ENCODE results near the gene SPRR4.

DNA sequence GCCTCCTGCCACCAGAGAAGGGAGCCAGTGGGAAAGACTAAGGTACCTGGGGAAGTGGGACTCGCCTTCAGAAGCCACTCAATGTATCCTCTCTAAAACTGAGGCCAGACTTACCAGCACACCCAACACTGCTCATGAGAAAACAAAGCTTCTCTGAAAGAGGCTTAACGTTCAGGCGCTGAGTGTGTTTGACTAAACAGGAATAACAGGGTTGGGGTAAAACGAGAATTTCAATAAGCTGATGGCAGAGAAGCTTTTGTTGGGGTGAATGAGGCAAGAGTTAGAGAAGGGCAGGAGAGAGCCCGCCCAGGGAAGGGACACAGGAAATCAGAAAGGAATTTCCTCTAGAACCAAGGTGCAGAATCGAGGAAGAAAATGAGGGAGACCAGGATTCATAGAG is 29.4 kb downstream of the SPRR4 start:
- TF ChIP-seq, protein P1, sequence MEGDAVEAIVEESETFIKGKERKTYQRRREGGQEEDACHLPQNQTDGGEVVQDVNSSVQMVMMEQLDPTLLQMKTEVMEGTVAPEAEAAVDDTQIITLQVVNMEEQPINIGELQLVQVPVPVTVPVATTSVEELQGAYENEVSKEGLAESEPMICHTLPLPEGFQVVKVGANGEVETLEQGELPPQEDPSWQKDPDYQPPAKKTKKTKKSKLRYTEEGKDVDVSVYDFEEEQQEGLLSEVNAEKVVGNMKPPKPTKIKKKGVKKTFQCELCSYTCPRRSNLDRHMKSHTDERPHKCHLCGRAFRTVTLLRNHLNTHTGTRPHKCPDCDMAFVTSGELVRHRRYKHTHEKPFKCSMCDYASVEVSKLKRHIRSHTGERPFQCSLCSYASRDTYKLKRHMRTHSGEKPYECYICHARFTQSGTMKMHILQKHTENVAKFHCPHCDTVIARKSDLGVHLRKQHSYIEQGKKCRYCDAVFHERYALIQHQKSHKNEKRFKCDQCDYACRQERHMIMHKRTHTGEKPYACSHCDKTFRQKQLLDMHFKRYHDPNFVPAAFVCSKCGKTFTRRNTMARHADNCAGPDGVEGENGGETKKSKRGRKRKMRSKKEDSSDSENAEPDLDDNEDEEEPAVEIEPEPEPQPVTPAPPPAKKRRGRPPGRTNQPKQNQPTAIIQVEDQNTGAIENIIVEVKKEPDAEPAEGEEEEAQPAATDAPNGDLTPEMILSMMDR (IDR thresholded peaks at IDR 0.05; ENCODE audit: poor library complexity), result no peak
- TF ChIP-seq EZH2 (IDR thresholded peaks at IDR 0.05; ENCODE audit: borderline replicate concordance), result no peak
- TF ChIP-seq EZH2phosphoT487 (IDR thresholded peaks at IDR 0.05; ENCODE audit: low read depth, severe bottlenecking, unreplicated experiment), result no peak

All from hepatocyte (in vitro differentiated cells).